MM.1S (cell line): ENCODE results near the gene TSSC4.
A peak's percentile ranks its signal among the peaks of the same experiment; 100 is the strongest.

ENCODE experiments used
- CTCF ChIP-seq: fragments of 300-600 bp; sonication (generic); IDR thresholded peaks from 2 replicates; pipeline ENCODE4 v1.5.1; 2016; ENCODE audit warnings: antibody characterized with exemption, low read length, mixed read lengths
- EZH2 ChIP-seq: fragments of 300-600 bp; sonication (generic); optimal IDR thresholded peaks from 2 replicates; pipeline ENCODE3; 2017; ENCODE audit warnings: low read depth, mild to moderate bottlenecking, antibody characterized with exemption, low read length, mixed read lengths

DNA sequence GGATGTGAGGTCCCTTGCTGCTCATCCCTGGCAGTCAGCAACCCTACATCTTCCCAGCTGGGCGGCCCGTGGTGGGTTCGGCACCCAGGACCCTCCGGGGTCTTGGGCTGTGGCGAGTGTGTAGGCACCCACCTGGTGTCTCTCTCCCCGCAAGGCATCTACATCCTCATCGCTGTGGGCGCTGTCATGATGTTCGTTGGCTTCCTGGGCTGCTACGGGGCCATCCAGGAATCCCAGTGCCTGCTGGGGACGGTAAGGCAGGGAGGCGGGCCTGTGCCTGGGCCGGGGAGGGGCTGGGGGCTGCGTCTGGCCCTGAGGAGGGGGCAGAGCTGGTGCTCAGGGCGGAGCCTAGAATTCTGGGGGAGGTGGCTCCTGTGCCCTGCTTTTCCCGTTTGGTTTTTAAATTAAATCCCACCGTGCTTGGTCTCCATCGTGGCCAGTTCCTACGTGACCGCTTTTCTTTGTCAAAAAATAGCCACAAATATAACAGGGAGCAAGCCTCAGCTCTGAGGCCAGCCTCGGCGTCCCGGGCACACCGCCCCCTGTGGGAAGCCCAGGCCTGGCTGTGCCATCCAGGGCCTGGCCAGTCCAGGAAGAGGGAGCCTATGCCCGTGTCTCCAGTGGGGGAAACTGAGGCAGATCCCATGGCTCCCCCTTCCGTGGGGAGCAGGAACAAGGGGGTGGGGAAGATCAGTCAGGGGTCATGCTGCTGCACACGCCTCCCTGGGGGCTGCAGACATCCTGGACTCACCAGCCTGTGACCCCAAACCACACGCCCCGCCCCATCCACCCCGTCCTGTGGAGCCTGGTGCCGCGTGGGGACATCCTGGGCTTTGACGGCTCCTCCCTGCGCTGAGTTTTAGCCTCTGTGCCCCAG lies 6.4 kb upstream of the TSSC4 start:
- TF ChIP-seq CTCF (peak; percentile 15; the same call in 1 of the 2 replicates), EZH2 (no peak)
